Mesenchymal stem cell (in vitro differentiated cells and primary cell): ENCODE measurements around the gene SCYL1.

Experiments
- DNase-seq: peaks from one replicate; pipeline ENCODE4 v3.0.0-alpha.2; 2013
- H2AFZ ChIP-seq: one replicate; pipeline ENCODE4 v1.6.1; 2013; ENCODE audit warnings: low read depth, mild to moderate bottlenecking, control low read depth, inconsistent platforms, low read length, moderate library complexity
- H2AK5ac ChIP-seq: 2 replicates; pipeline ENCODE4 v1.6.1; 2013; ENCODE audit warnings: low read length, moderate library complexity, mild to moderate bottlenecking, inconsistent platforms; ENCODE audit not compliant: severe bottlenecking
- H2BK120ac ChIP-seq: one replicate; pipeline ENCODE4 v1.6.1; 2013; ENCODE audit warnings: low read depth, mild to moderate bottlenecking, inconsistent platforms, low read length, moderate library complexity
- H2BK12ac ChIP-seq, 2 experiments: one replicate each; pipeline ENCODE4 v1.6.1; 2013; ENCODE audit warnings: inconsistent platforms in 2 of 2, low read length in 2 of 2, mild to moderate bottlenecking in 2 of 2, moderate library complexity in 2 of 2, control low read depth in 1 of 2
- H2BK15ac ChIP-seq: one replicate; pipeline ENCODE4 v1.6.1; 2013; ENCODE audit warnings: mild to moderate bottlenecking, low read depth, inconsistent platforms; ENCODE audit not compliant: poor library complexity, severe bottlenecking
- H2BK5ac ChIP-seq: 2 replicates; pipeline ENCODE4 v1.6.1; 2013; ENCODE audit warnings: low read depth, mild to moderate bottlenecking, low read length, control low read depth, inconsistent platforms; ENCODE audit not compliant: poor library complexity, severe bottlenecking
- H3K14ac ChIP-seq, 2 experiments: one replicate each; pipeline ENCODE4 v1.6.1; 2013; ENCODE audit warnings: inconsistent platforms in 2 of 2, low read length in 2 of 2, control low read depth in 1 of 2, mild to moderate bottlenecking in 1 of 2, moderate library complexity in 1 of 2
- H3K18ac ChIP-seq, 2 experiments: one replicate each; pipeline ENCODE4 v1.6.1; 2013; ENCODE audit warnings: inconsistent platforms in 2 of 2, low read length in 2 of 2, control low read depth in 1 of 2, low read depth in 1 of 2, mild to moderate bottlenecking in 1 of 2
- H3K23ac ChIP-seq, 2 experiments: one replicate each; pipeline ENCODE4 v1.6.1; 2013; ENCODE audit warnings: inconsistent platforms in 2 of 2, low read length in 2 of 2, mild to moderate bottlenecking in 2 of 2, moderate library complexity in 2 of 2, control low read depth in 1 of 2
- H3K27ac ChIP-seq: 2 replicates; pipeline ENCODE4 v1.5.1; 2013; ENCODE audit warnings: mild to moderate bottlenecking, moderate library complexity, low read length, control low read depth, inconsistent platforms; ENCODE audit not compliant: poor library complexity, severe bottlenecking
- H3K27me3 ChIP-seq, 2 experiments: 2 replicates each; pipeline versions ENCODE4 v1.6.1 to v1.7.0; 2013; ENCODE audit warnings: low read length in 2 of 2, mild to moderate bottlenecking in 2 of 2, moderate library complexity in 2 of 2, control low read depth in 1 of 2, inconsistent platforms in 1 of 2; ENCODE audit not compliant: control insufficient read depth in 1 of 2, insufficient read depth in 1 of 2
- H3K36me3 ChIP-seq, 2 experiments: 2 replicates each; pipeline versions ENCODE4 v1.6.1 to v1.7.0; 2013; ENCODE audit warnings: low read length in 2 of 2, control low read depth in 1 of 2, inconsistent platforms in 1 of 2, low read depth in 1 of 2, mild to moderate bottlenecking in 1 of 2; ENCODE audit not compliant: insufficient read depth in 2 of 2, control insufficient read depth in 1 of 2
- H3K4ac ChIP-seq, 2 experiments: one replicate each; pipeline ENCODE4 v1.6.1; 2013; ENCODE audit warnings: inconsistent platforms in 2 of 2, low read length in 2 of 2, mild to moderate bottlenecking in 2 of 2, moderate library complexity in 2 of 2, control low read depth in 1 of 2, low read depth in 1 of 2
- H3K4me1 ChIP-seq: 2 replicates; pipeline ENCODE4 v1.6.1; 2013; ENCODE audit warnings: low read depth, low read length, control low read depth; ENCODE audit not compliant: control insufficient read depth, insufficient read depth
- H3K4me2 ChIP-seq: 2 replicates; pipeline ENCODE4 v1.6.1; 2013; ENCODE audit warnings: low read length, mild to moderate bottlenecking, inconsistent platforms; ENCODE audit not compliant: poor library complexity, severe bottlenecking
- H3K4me3 ChIP-seq, 2 experiments: 2 replicates each; pipeline versions ENCODE4 v1.5.1 to v1.7.0; 2013; ENCODE audit warnings: low read length in 2 of 2, mild to moderate bottlenecking in 2 of 2, control low read depth in 1 of 2, low read depth in 1 of 2; ENCODE audit not compliant: insufficient read depth in 1 of 2
- H3K79me1 ChIP-seq: replicated peaks from 2 replicates; pipeline ENCODE4 v1.6.1; 2013; ENCODE audit warnings: mild to moderate bottlenecking, control low read depth, low read length, inconsistent platforms; ENCODE audit not compliant: poor library complexity, severe bottlenecking
- H3K9ac ChIP-seq: 2 replicates; pipeline ENCODE4 v1.7.0; 2013; ENCODE audit warnings: mild to moderate bottlenecking, low read length, moderate library complexity
- H3K9me3 ChIP-seq: 2 replicates; pipeline ENCODE4 v1.7.0; 2013; ENCODE audit warnings: mild to moderate bottlenecking, low read length; ENCODE audit not compliant: control insufficient read depth
- H4K8ac ChIP-seq: one replicate; pipeline ENCODE4 v1.6.1; 2013; ENCODE audit warnings: inconsistent platforms, mild to moderate bottlenecking, low read length, moderate library complexity
- H4K91ac ChIP-seq: one replicate; pipeline ENCODE4 v1.6.1; 2013; ENCODE audit warnings: mild to moderate bottlenecking, low read length, inconsistent platforms
- whole genome bisulfite sequencing: methylation state at CpG from one replicate; pipeline ENCODE4 v1.1.7; 2013; ENCODE audit warnings: mixed read lengths; 5-methylcytosine and 5-hydroxymethylcytosine counted together

Gene SCYL1

DNA sequence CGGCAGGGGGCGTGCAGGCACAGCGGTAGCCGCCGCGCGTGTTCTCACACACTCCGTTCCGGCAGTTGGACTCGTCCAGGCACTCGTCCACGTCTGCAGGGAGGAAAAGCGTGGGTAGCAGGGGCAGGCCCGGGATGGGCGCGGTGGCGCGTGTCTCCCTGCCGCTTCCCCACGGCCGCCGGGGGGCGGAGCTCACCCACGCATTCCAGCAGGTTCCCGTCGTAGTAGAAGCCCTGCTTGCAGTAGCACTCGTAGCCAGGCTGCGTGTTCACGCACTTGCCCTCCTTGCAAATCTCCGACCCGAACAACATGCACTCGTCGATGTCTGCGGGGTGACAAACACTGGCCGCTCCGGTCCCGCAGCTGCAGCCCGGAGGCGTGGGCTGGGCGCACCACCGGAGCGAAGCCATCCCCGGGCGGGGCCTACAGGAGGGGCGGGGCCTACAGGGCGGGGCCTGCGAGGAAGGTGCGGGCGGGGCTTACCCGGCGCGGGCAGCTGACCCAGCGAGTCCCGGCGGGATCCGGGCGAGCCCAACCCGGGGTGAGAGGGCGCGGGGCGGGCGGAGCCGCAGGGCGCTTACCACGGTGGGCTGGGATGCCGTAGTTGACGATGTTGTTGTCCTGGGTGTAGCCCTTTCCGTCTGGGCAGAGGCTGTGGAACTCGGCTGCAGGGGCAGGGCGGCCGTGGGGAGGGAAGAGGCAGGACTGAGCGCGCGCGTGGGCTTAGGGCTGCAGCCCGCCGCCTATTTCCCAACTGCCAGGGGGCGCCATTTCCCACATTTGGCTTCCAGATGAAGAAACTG is 15.6 kb downstream of the SCYL1 start:
- Histone ChIP-seq H3K79me1 (peaks cover 5% of the 10 kb centered on the region), H3K18ac (peak overlapping the region; percentile 66 to 92), H2AK5ac (no peak overlapping the region), H3K23ac (peak overlapping the region in 1 of 2 experiments; percentile 0), H3K4me1 (peaks cover 30% of the 10 kb centered on the region), H2AFZ (peak overlapping the region; percentile 20), H3K27me3 (no peaks in the 10 kb centered on the region), H4K91ac (peak overlapping the region; percentile 72), H3K9me3 (no peaks in the 10 kb centered on the region), H2BK5ac (no peak overlapping the region), H3K4me2 (peak overlapping the region; percentile 60), H3K27ac (peak overlapping the region; percentile 55), H3K14ac (peak overlapping the region in 1 of 2 experiments; percentile 95), H4K8ac (peak overlapping the region; percentile 89), H3K4ac (peak overlapping the region; percentile 77 to 85), H3K4me3 (peak overlapping the region; percentile 60 to 81), H2BK12ac (peak overlapping the region; percentile 51 to 85), H2BK15ac (peak overlapping the region; percentile 32), H3K36me3 (peaks cover 64 to 73% of the 10 kb centered on the region in 2 experiments), H2BK120ac (peak overlapping the region; percentile 50), H3K9ac (peak overlapping the region; percentile 86)
- DNase-seq: peak; percentile 90
- WGBS: under 1% methylated on average over 77 of the region's 78 CpGs

DNA sequence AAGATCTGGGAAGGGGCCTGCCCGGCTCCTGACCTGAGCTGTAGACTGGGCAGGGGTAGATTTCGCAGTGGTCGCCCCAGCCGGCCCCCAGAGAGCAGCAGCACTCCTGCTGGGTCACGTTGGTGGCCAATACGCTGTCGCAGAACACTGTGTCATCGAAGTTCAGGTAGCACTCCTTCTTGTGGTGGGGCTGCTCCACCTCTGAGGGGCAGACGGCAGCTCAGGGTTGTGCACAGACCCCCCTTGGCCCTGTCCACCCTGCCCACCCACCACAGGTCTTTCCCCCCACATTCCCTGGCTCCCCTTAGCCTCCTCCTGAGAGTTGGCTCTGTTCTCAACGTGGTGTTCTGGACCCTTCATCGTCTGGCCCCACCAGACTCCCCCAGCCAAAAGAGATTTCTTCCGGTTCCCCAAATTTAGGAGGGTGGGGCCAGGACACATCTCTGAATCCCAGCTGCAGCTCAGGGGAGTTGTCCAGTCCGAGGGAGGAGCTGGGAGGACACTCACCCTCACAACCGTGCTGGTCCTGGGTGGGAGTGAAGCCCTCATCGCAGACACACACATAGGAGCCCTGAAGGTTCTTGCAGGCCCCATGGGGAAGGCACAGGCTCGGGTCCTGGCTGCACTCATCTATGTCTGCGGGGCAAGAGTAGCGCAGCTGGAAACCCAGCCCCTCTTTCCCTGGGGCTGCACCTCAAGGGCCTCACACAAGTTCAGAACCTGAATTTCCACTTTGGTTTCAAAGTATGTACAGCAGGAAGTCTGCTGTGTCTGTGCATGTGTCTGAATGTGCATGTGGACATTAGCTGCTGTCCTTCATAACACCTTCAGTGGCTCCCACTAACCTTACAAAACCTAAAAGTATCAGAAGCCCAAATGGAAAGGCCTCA is 16.5 kb downstream of the SCYL1 start:
- peak overlapping the region; percentile 37 to 67 for H3K18ac ChIP-seq
- H3K27ac ChIP-seq: peak overlapping the region; percentile 55
- H3K4me1 ChIP-seq: peaks cover 33% of the 10 kb centered on the region
- peak overlapping the region; percentile 34 to 85 for H3K4ac ChIP-seq
- H3K79me1 ChIP-seq: peaks cover 3% of the 10 kb centered on the region
- peak overlapping the region; percentile 86 for H3K9ac ChIP-seq
- H4K91ac ChIP-seq: peak overlapping the region; percentile 87
- H4K8ac ChIP-seq: peak overlapping the region; percentile 92
- no peaks in the 10 kb centered on the region for H3K27me3 ChIP-seq
- peak overlapping the region; percentile 3 for H2AFZ ChIP-seq
- 58% methylated on average over 18 of the region's 18 CpGs for WGBS
- H3K4me2 ChIP-seq: peak overlapping the region; percentile 60
- DNase-seq: no peak
- peak overlapping the region; percentile 16 to 81 for H3K4me3 ChIP-seq
- no peak overlapping the region for H3K23ac ChIP-seq
- H3K36me3 ChIP-seq: peaks cover 64 to 71% of the 10 kb centered on the region in 2 experiments
- H2BK12ac ChIP-seq: peak overlapping the region; percentile 40
- H3K9me3 ChIP-seq: no peaks in the 10 kb centered on the region
- H2BK15ac ChIP-seq: peak overlapping the region; percentile 33
- peak overlapping the region; percentile 50 for H2BK120ac ChIP-seq
- H3K14ac ChIP-seq: peak overlapping the region in 1 of 2 experiments; percentile 19
- no peak overlapping the region for H2AK5ac ChIP-seq
- H2BK5ac ChIP-seq: no peak overlapping the region

DNA sequence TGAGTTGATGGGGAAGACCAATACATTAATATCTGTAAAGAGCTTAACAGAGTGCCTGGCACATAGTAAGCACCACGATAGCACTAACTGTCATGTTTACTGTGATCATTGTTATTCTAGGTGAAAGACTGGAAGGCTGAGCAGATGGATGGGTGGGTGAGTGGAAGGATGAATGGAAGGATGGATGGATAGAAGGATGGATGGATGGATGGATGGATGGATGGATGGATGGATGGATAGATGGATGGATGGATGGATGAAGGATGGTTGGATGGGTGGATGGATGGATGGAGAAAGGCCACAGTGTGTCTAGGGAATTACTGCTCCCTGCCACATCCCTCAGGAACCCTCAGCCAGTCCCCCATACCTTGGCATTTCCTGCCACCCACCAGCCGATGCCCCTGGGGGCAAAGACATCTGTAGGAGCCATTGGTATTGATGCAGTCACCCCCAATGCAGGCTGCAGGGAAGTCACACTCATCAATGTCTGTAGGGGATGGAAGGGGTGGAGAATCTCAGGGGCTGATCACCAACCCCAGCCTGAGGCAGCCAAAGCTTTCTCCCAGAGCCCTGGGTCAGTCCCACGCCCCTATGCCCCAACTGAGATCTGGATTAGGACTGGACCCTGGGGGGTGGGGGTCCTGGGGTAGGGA is 18.0 kb downstream of the SCYL1 start:
- Histone ChIP-seq H2BK15ac (no peak overlapping the region), H3K9me3 (no peaks in the 10 kb centered on the region), H3K79me1 (peaks cover 3% of the 10 kb centered on the region), H3K27me3 (no peaks in the 10 kb centered on the region), H3K23ac (no peak overlapping the region), H3K14ac (no peak overlapping the region), H2AK5ac (no peak overlapping the region), H3K9ac (no peak overlapping the region), H4K8ac (no peak overlapping the region), H3K4me3 (no peak overlapping the region), H2AFZ (no peak overlapping the region), H3K4me2 (no peak overlapping the region), H3K27ac (no peak overlapping the region), H2BK120ac (no peak overlapping the region), H3K36me3 (peaks cover 57 to 65% of the 10 kb centered on the region in 2 experiments), H2BK12ac (no peak overlapping the region), H3K18ac (no peak overlapping the region), H2BK5ac (no peak overlapping the region), H3K4me1 (peaks cover 33% of the 10 kb centered on the region), H3K4ac (no peak overlapping the region), H4K91ac (no peak overlapping the region)
- no peak for DNase-seq
- WGBS: over 99% methylated on average over 3 of the region's 3 CpGs
